HG02571 (cell line): ENCODE data around the gene TWF2.

Source experiments
- ATAC-seq: cut with Tn5 transposase; IDR thresholded peaks from one replicate; pipeline ENCODE4 v1.9.1; 2021; ENCODE audit warnings: mild to moderate bottlenecking, moderate library complexity; ENCODE audit not compliant: unreplicated experiment

The TWF2 gene

DNA sequence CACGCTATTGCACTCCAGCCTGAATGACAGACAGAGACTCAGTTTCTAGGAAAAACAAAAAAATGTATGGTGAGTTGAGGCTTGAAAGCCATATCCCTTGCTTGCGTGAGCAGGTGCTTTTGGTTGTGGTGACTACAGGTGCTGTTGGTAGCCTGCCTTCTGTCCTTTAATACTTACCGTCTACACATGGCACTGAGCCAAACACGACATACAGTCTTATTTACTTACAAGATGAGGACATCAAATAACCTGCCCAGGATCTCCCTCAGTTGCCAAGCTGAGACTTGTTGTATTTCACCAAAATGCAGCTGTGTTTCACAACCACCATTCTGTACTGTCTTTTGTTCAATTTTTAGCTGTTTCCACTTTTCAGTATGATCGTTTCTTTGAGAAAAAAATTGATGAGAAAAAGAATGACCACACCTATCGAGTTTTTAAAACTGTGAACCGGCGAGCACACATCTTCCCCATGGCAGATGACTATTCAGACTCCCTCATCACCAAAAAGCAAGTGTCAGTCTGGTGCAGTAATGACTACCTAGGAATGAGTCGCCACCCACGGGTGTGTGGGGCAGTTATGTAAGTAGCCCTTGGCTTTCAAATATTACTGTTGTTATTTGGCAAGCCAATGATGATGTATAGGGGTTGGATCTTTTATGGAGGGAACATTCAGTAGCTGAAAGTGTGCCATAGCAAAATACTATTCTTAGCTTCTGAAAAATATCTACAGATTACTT, 34.5 kb downstream of the TWF2 start:
- ATAC-seq = no peak

DNA sequence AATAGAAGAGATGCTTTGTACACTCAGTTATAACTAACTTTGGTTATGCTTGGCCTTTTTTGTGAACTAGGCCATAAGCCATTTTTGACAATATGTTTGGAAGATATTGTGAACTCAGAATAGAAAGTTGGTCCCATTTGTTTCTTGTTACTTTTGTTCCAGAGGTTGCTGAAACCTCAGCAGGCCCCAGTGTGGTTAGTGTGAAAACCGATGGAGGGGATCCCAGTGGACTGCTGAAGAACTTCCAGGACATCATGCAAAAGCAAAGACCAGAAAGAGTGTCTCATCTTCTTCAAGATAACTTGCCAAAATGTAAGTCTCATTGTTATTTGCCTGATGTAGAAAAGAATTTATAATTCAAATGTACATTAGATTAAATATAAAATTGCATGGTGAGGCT, 35.3 kb downstream of the TWF2 start:
- ATAC-seq = no peak

DNA sequence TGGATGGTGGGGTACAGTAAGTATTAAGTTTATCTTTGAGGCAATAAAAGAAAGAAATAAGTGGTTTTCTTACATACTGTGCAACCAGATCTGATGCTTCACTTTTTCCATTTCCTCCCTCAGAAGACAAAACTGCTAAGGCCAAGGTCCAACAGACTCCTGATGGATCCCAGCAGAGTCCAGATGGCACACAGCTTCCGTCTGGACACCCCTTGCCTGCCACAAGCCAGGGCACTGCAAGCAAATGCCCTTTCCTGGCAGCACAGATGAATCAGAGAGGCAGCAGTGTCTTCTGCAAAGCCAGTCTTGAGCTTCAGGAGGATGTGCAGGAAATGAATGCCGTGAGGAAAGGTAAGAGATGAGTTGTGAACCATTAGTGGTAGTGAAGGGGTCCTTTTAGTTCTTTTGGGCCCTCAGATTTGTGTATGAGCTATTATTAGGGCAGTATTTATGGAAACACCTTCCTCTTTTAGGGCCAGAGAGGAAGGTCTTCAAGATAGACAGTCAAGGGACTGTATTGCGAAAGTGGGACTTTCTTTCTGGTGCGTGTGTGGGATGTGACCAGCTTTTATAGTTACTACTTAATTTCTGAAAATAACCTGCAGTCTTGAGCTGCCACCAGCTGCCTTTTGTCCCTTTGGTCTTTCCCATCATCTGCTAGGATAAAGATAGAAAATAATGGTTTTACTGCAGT, 36.4 kb downstream of the TWF2 start:
- no peak for ATAC-seq

DNA sequence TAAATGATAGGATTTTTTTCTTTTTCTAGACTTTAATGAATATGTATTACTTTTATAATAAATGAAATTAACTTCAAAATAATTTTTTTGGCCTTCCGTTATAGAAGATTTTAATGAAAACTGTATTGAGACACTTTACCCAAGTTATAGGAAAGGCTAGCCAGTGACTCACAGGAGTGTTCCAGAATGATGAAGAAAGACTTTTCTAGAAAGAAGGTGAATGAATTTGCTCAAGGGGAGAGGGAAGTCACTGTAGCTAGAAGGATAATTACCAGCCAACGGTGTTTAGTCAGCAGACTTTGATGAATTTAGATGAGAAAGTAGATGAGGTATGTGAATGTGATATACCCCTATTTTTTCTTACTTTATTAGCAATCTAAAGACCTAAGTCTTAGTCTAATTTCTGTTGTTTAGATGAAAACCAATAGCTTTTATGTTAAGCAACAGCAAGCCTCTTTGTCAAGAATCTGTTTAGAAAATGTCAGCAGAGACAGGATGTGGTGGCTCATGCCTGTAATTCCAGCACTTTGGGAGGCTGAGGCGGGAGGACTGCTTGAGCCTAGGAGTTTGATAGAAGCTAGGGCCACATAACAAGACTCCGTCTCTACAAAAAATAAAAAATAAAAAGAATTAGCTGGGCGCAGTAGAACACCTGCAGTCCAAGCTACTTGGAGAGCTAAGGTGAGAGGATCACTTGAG, 37.8 kb downstream of the TWF2 start:
- no peak for ATAC-seq

DNA sequence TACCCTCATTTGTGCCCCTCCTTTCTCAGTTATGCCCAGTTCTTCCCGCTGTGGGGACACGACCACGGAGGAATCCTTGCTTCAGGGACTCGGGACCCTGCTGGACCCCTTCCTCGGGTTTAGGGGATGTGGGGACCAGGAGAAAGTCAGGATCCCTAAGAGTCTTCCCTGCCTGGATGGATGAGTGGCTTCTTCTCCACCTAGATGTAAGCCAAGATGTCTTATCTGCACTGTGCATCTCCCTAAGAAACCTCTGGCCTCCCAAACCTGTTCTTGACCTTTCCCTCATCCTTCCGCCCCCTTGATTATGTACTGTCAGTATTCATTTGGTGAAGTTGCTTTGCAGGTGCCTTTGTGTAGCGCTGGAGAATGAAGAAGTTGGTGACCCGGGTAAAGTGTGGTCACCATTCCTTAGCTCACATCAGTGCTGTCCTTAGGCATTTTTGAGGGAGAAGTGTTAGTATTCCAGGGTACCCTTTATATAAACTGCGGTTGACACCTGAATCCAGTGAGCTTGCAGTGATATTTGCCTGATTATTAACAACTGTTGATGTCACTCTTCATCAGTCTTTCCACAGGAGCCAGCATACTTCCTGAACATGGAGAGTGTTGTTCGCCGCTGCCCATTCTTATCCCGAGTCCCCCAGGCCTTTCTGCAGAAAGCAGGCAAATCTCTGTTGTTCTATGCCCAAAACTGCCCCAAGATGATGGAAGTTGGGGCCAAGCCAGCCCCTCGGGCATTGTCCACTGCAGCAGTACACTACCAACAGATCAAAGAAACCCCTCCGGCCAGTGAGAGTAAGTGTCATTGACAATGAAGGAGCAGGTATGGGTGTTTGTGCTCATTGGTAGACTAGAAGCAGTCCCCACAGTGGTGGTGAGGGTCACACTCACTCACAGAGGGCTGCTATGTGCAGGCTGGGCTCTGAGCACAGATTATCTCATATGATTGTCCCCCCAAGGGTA, 40.0 kb downstream of the TWF2 start:
- ATAC-seq = no peak

DNA sequence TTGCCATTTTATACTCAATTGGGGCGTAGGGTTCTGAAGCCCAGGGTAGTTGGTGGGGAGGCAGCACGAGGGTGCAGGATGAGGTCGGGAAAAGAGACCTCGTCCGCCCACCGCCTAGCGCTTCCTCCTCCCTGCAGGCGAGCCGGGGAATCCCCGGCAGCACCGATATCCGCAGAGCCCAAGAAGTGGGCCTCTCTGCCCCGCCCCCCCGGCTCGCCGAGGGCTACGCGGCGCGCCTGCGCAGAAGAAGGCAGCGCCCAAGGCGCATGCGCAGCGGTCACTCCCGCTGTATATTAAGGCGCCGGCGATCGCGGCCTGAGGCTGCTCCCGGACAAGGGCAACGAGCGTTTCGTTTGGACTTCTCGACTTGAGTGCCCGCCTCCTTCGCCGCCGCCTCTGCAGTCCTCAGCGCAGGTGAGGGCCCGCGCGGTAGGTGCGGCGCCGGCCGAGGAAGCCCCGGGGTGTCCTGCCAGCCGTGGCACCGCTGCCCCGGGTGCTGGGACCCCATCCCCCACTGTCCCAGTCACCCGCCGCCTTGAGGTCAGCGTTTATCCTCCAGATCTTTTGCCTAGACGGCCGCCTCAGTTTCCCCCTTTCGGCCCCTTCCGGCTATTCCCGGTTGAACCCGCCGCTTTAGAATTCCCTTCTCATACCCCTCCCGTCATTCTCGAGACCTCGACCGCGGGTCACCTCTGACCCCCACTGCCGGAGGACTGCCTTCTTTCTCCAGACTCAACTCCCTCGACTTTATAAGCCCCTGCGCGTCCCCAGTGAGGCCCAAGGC, 40.9 kb downstream of the TWF2 start, which contains the start of gene ALAS1:
Gene ALAS1, plus strand, starts transcription at position 319 of the 784 bp plus-strand sequence. CDS start 1,082 bp downstream, outside the sequence.
- ATAC-seq = peak; percentile 68

DNA sequence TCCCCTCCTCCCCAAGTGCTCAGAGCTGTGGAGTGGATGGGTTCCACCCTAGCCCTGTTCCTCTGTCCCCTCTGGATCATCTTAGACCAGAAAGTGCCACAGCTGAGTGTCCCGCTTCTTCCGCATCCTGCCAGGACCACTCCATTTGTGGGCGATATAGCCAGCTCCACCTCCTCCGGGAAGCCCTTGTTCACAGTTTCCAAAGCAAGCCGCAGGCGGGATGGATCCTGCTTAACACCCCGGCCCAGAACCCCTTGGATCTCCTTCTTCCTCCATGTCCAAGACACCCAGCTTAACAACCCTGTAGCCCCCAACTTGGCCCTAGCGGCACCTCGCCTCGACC, 41.5 kb downstream of the TWF2 start:
- no peak for ATAC-seq

DNA sequence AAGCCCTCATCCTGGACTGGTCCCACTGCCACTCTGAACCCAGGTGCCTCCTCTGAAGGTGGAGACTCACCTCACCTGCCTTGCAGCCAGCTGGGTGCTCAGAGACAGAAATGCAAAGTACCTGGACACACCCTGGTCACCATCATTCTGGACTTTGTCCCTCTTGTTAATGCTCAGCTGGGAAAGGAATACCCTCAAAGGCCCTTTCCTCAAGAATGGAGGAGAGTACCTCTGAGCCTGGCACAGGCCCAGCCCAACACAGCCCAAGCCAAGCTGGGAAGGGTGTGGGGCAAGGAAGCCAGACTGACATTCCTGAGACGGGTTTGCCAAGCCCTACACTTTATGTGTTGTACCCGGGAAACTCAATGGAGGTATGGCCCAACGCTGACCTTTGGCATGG, 42.0 kb downstream of the TWF2 start:
- no peak for ATAC-seq

DNA sequence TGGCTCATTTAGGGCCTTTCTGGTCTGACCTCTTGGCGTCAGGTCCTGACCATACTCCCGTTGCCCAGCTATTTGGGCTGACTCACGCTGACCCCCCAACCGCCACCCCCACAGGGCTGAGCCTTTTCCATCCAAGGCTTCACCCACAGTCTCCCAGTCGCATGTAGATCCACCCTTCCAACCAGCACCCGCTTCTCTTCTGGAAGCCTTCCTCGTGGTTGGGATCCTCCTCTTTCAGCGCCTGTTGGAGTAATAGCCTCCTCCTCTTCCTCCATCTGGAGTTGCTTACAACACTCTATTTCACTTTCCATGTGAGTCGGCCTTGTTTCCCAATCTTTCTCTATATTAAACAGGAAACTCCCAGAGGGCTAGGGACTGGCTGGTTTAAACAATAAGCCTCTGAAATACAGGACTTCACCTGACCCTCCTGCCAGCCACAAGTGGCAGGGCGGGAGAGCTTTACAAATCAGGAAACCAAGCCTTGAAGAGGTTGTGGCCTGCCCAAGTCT, 43.1 kb downstream of the TWF2 start:
- no peak for ATAC-seq

DNA sequence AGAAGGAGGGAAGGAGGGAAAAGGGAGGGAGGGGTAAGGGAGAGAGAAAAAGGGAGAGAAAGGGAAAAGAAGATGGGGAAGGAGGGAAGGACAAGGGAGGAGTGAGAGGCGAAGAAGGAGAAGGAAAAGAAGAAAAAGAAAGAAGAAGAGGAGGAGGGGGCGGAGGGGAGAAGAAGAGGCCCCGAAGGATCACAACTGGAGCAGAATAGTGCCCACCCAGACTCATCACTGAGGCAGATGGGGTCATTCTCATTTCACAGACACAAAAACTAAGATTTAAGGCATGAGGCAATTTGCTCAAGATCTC, 43.7 kb downstream of the TWF2 start:
- ATAC-seq = no peak

DNA sequence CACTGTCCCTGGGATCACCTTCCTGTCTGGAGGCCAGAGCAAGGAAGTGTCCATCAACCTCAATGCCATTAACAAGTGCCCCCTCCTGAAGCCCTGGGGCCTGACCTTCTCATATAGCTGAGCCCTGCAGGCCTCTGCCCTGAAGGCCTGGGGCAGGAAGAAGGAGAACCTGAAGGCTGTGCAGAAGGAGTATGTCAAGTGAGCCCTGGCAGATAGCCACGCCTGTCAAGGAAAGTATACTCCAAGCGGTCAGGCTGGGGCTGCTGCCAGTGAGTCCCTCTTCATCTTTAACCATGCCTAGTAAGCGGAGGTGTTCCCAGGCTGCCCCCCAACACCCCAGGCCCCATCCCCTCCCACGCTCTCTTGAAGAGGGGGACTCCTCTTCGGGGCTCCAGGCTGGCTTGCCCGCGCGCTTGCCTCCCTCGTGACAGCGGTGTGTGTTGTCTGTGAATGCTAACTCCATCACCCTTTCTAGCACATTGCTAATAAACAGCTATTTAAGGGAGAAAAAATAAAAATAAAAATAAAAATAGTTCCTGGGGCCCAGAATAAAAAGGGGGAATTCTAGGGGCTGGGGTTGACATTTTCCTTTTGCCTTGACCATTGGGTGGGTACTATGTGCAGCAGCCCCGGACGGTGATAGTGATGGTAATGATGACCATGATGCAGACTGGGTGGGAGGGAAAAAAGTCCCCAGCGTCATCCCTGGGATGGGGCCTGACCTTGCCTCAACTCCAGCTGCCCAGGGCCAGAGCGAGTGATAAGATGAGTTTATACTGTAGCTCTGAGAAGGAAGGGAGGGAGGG, 44.3 kb downstream of the TWF2 start:
- no peak for ATAC-seq

DNA sequence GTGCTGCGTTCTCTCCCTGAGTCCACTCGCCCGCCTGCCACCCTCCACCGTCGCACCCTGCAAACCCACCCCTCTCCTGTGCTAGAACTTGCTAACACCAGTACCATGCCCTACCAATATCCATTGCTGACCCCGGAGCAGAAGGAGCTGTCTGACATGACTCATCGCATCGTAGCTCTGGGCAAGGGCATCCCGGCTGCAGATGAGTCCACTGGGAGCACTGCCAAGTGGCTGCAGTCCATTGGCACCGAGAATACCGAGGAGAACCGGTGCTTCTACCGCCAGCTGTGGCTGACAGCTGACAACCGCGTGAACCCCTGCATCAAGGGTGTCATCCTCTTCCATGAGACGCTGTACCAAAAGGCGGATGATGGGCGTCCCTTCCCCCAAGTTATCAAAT, 45.9 kb downstream of the TWF2 start:
- ATAC-seq = no peak

DNA sequence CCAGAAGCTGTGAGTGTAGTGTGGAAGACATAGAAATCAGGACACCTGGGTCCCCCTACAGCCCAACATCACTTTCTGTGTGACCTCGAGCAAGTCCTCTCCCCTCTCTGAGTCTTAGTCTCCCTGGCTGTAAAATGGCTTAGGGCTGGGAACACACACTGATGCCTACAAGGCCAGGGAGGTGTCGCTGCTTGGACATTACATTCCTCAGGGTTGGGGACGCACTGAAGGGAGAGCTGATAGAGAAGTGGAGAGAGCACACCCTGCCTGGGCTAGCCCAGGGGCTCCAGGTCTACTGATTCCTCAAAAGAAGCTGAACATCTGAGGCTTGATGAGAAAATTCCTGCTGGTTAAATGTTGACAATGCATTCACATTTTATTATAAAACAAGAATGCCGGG, 47.3 kb downstream of the TWF2 start:
- no peak for ATAC-seq

DNA sequence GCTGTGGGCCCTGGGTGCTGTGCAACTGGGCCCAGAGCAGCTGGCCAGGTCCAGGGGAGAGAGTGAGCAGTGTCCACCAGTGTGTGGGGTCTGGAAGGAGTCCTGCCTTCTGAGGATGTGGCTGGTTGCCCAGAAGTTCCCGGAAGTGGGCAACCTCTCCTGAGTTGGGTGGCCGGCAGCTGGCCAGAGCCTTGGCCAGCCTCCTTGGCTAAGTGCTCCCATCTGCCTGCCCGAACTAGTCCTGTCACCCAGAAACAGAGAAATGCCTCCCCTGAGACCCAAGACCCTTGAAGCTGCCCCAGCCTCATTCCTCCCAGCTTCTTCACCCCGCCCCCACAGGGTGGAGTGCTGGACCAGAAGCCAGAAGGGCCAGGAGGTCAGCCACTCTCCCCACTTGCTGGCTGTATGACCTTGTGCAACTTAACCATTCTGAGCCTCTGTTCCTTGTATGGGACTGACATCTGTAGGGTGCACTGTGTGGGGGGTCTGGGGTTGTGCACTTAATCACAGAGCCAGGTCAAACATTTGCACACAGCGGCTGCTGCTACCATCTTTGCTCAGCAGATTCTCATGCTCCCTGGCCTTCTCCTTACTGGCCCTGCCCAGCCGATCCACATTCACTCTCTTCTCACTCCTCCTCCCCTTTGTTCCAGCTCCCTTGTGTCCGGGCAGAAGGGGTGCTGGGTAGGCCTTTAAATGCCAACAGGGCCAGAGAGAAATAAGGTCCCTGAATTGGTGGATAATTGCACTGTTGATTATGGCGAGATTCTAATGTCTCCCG, 48.5 kb downstream of the TWF2 start:
- ATAC-seq = no peak

DNA sequence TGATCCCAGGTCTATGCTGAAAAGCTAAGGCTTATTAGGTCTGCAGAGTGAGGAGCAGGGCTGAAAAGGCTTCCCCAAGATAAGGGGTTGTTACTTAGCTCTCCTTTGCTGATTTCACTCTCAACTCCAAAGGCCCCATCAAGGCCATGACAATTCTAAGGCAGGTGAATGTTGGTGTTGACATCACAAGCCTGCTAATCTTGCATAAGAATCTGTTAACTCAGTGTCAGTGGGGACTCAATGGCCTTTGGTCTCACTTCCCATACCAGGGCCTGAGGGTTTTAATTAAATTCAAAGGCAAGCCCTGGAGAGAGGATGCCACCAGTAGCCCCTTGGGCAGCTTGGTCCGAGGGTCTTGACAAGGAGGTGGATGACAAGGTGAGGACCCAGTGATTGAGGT, 50.4 kb downstream of the TWF2 start:
- no peak for ATAC-seq

DNA sequence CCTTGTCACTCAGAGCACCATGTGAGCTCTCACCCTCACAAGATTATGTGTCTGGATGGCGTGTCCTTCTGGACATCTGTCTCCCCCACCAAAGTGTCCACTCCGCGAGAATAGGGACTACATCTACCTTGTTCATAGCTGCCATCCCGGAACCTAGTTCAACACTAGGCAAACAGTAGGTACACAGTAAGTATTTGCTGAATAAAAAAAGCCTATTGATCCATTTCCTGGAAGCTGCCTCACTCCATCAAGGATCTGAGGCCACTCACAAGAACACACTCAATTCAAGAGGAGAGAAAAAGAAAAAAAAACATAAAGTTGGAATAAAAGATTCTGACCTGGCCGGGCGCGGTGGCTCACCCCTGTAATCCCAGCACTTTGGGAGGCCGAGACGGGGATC, 52.2 kb downstream of the TWF2 start:
- ATAC-seq = no peak

DNA sequence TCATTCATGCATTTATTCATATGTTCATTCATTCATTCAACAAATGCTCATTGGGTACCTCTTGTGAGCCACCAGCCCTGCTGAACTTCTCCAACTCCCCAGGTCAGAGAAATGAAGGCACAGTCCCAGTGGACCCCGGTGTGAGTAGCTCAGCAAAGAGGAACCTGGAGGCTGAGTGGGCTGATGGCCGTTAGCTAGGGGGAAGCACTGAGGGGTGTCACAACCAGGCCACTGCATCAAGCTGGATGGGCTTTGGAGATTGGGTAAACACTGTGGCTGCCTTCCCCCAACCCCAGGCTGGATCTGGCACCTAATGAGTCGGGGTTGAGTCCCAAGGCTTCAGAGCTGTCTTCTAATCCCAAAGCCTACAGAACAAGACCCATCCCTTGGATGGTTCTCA, 53.1 kb downstream of the TWF2 start:
- ATAC-seq = no peak

DNA sequence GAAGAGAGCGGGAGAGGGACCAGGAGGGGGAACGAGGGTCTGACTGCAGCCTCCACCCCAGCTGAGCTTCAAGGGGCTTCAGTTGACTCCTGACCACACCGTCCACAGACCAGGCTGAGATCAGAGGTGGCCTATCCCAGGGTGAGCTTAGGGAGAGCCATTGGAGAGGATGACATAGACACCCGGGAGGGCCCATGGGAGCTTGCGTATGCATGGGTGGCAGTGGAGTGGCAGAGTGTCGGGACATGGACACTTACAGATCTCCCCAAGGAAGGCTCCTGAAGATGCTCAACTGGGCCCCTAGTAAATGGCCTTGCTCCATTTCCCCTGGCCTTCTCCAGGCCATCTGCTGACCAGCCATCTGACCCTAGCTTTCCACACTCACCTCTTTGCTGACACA, 53.6 kb downstream of the TWF2 start:
- ATAC-seq = no peak

DNA sequence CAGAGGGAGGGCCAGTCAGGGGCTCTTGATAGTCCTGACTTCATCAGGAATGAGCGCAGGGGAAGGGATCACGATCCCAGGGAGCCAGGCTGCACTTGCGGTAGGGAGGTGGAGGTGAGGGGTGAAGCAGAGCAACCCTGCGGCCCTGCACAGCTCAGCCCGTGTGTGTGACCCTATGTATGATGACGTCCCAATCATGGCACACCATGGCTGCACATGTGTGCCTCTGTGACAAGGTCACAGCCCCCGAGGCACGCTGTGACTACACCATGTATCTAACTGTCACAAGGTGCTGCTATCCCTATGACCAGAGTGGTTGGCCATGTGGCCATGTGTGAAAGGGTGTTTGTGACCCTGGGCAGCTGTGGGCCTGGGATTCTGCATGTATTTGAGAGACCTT, 54.3 kb downstream of the TWF2 start:
- no peak for ATAC-seq
